Measurements from ENCODE around the gene PID1.

DNA sequence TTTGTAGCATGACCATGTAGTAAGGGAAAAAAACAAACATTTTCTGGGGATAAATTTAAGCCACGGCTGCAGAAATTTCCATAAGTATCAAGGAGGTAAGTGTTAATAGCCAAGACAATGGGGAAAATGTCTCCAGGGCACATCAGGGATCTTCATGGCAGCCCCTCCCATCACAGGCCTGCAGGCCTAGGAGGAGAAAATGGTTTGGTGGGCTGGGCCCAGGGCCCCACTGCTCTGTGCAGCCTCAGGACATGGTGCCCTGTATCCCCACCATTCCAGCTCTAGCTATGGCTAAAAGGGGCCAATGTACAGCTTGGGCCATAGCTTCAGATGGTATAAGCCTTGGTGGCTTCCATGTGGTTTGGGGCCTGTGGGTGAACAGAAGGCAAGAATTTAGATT, 271.8 kb downstream of the PID1 start:
- TF ChIP-seq, protein P1, sequence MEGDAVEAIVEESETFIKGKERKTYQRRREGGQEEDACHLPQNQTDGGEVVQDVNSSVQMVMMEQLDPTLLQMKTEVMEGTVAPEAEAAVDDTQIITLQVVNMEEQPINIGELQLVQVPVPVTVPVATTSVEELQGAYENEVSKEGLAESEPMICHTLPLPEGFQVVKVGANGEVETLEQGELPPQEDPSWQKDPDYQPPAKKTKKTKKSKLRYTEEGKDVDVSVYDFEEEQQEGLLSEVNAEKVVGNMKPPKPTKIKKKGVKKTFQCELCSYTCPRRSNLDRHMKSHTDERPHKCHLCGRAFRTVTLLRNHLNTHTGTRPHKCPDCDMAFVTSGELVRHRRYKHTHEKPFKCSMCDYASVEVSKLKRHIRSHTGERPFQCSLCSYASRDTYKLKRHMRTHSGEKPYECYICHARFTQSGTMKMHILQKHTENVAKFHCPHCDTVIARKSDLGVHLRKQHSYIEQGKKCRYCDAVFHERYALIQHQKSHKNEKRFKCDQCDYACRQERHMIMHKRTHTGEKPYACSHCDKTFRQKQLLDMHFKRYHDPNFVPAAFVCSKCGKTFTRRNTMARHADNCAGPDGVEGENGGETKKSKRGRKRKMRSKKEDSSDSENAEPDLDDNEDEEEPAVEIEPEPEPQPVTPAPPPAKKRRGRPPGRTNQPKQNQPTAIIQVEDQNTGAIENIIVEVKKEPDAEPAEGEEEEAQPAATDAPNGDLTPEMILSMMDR (IDR thresholded peaks at IDR 0.05): no peak
- TF ChIP-seq POLR2A (IDR thresholded peaks at IDR 0.05): no peak
